Esophagus muscularis mucosa (tissue), 4 donors: Measurements from ENCODE around the gene FCSK. TPM values are rescaled to one million over a fixed set of nuclear protein-coding genes. Genes with fewer than 3 reads are reported as not detected.
"Not testable (repeated sequence)": the region's sequence is repeated elsewhere in the genome, so short reads cannot be mapped to it uniquely, and the experiment has no call there.

Experiments used
- DNase-seq: peaks from one replicate; pipeline ENCODE4 v3.0.0-alpha.2; 2017; ENCODE audit errors: extremely low spot score
- H3K27ac ChIP-seq, 4 donors: fragments of 200-600 bp; sonication (generic); replicated peaks in 1 of 4; 1 replicate in 3 of 4; 2 replicates in 1 of 4; pipeline ENCODE4 v1.5.1; 2016 to 2019; ENCODE audit warnings: mild to moderate bottlenecking in 1 of 4
- H3K27me3 ChIP-seq, 4 donors: fragments of 200-600 bp; sonication (generic); one replicate each; pipeline versions ENCODE4 v1.5.1 to v1.6.0; 2016 to 2019
- H3K36me3 ChIP-seq, 4 donors: fragments of 200-600 bp; sonication (generic); one replicate each; pipeline ENCODE4 v1.5.1; 2016 to 2019
- H3K4me1 ChIP-seq, 4 donors: fragments of 200-600 bp; sonication (generic); one replicate each; pipeline ENCODE4 v1.5.1; 2016 to 2019
- H3K4me3 ChIP-seq, 4 donors: fragments of 200-600 bp; sonication (generic); 1 replicate in 2 of 4; 2 replicates in 2 of 4; pipeline ENCODE4 v1.5.1; 2016 to 2019; ENCODE audit warnings: mild to moderate bottlenecking in 4 of 4, moderate library complexity in 1 of 4
- H3K9me3 ChIP-seq, 4 donors: fragments of 200-600 bp; sonication (generic); 1 replicate in 3 of 4; 2 replicates in 1 of 4; pipeline ENCODE4 v1.5.1; 2016 to 2019
- EP300 ChIP-seq: sonication (generic); formaldehyde crosslinking; IDR thresholded peaks from one replicate; pipeline ENCODE4 v1.6.1; 2017; ENCODE audit warnings: antibody characterized with exemption
- POLR2A ChIP-seq: fragments of 450-650 bp; IDR thresholded peaks from one replicate; pipeline ENCODE4 v1.6.1; 2017; ENCODE audit warnings: antibody characterized with exemption, moderate library complexity, mild to moderate bottlenecking, low read depth
- POLR2AphosphoS5 ChIP-seq, 2 donors: sonication (generic); formaldehyde crosslinking; IDR thresholded peaks; one replicate each; pipeline ENCODE4 v1.6.1; 2017; ENCODE audit warnings: antibody characterized with exemption in 2 of 2
- WGBS: methylation state at CpG from one replicate; pipeline ENCODE4 v1.1.5; 2018; 5-methylcytosine and 5-hydroxymethylcytosine counted together
- intact Hi-C: fragments of 100-400 bp; cut with DNase I; formaldehyde crosslinking; loops from one replicate; pipeline ENCODE4 v1.15.1; 2023
- total RNA-seq, 4 donors: library from RNA; depleted of rRNA; stranded (reverse); fragments of >200 nt; gene quantifications; one replicate each; pipeline versions ENCODE4 v1.1.0 to v1.2.1, GENCODE V29; 2016
- TF ChIP-seq, protein P1 (sequence below), 3 experiments: fragments of 200-600 bp in 2 of 3; fragments of 450-650 bp in 1 of 3; sonication (generic) in 2 of 3; IDR thresholded peaks; one replicate each; pipeline ENCODE4 v1.5.1; 2017 to 2019; ENCODE audit warnings: antibody characterized with exemption in 3 of 3, mild to moderate bottlenecking in 2 of 3, moderate library complexity in 1 of 3

Gene FCSK
- total RNA-seq: 10 to 100 TPM in 3 of 4 donors, 1 to 10 TPM in 1; 8.3 to 13.7 (median 12.3) TPM

- intact Hi-C loops: loop anchor here (5.0 kb wide), 1 partner anchor 72 kb away; no protein-coding TSS in a partner anchor
- under 1% methylated on average over 40 of the region's 67 CpGs for WGBS
Measured at GRCh38 chr16:70454222-70455034, at the start of gene FCSK. TSS of gene FCSK (plus strand) at chr16:70454595. CDS start at chr16:70463191, 8,596 bp downstream.

GRCh38 chr16:70406104-70406503, 48.3 kb upstream of the FCSK start:
- H3K36me3 ChIP-seq, H3K9me3 ChIP-seq, intact Hi-C loops, H3K27me3 ChIP-seq, H3K4me3 ChIP-seq, H3K27ac ChIP-seq, DNase-seq: not testable (repeated sequence)
- 93% methylated on average over 5 of the region's 5 CpGs for WGBS
- peaks cover 5 to 29% (median 19%) of the 10 kb centered on the region in 4 donors for H3K4me1 ChIP-seq

More at GRCh38 chr16:70454222-70455034, at the start of gene FCSK:
- Histone ChIP-seq H3K36me3 (peaks cover 0 to 6% (median 0%) of the 10 kb centered on the region in 4 donors), H3K27ac (peak within 1 kb of the TSS; percentile 90 to 96 (median 94)), H3K4me1 (peaks cover 15 to 30% (median 25%) of the 10 kb centered on the region in 4 donors), H3K4me3 (peak within 1 kb of the TSS; percentile 86 to 98 (median 94)), H3K27me3 (peaks cover 0 to 7% (median 0%) of the 10 kb centered on the region in 4 donors), H3K9me3 (no peaks in the 10 kb centered on the region)
- TF ChIP-seq, protein P1, sequence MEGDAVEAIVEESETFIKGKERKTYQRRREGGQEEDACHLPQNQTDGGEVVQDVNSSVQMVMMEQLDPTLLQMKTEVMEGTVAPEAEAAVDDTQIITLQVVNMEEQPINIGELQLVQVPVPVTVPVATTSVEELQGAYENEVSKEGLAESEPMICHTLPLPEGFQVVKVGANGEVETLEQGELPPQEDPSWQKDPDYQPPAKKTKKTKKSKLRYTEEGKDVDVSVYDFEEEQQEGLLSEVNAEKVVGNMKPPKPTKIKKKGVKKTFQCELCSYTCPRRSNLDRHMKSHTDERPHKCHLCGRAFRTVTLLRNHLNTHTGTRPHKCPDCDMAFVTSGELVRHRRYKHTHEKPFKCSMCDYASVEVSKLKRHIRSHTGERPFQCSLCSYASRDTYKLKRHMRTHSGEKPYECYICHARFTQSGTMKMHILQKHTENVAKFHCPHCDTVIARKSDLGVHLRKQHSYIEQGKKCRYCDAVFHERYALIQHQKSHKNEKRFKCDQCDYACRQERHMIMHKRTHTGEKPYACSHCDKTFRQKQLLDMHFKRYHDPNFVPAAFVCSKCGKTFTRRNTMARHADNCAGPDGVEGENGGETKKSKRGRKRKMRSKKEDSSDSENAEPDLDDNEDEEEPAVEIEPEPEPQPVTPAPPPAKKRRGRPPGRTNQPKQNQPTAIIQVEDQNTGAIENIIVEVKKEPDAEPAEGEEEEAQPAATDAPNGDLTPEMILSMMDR (IDR thresholded peaks at IDR 0.05): no peak
- peak; percentile 28 to 47 for TF ChIP-seq POLR2AphosphoS5 (IDR thresholded peaks at IDR 0.05)
- TF ChIP-seq EP300: no peak
- TF ChIP-seq POLR2A: no peak
- DNase-seq: no peak

GRCh38 chr16:70407811-70408274, 46.6 kb upstream of the FCSK start:
- DNase-seq: no peak
- intact Hi-C loops: no loop called here
- Histone ChIP-seq H3K27ac (no peak overlapping the region), H3K27me3 (no peaks in the 10 kb centered on the region), H3K4me1 (peaks cover 5 to 29% (median 18%) of the 10 kb centered on the region in 4 donors), H3K36me3 (peaks cover 5 to 14% (median 9%) of the 10 kb centered on the region in 4 donors), H3K9me3 (no peaks in the 10 kb centered on the region), H3K4me3 (no peak overlapping the region)
- WGBS: 77% methylated on average over 10 of the region's 10 CpGs
- TF ChIP-seq POLR2AphosphoS5 (IDR thresholded peaks at IDR 0.05) (no peak), POLR2A (no peak), EP300 (no peak)
- TF ChIP-seq, protein P1 (IDR thresholded peaks at IDR 0.05): no peak

- intact Hi-C loops: no loop called here
- Histone ChIP-seq H3K4me1 (peaks cover 0 to 24% (median 11%) of the 10 kb centered on the region in 4 donors), H3K27me3 (no peaks in the 10 kb centered on the region), H3K9me3 (no peaks in the 10 kb centered on the region), H3K36me3 (peaks cover 5 to 14% (median 9%) of the 10 kb centered on the region in 4 donors), H3K4me3 (no peak overlapping the region), H3K27ac (no peak overlapping the region)
- no peak for TF ChIP-seq POLR2A
- no peak for TF ChIP-seq EP300
- TF ChIP-seq, protein P1 (IDR thresholded peaks at IDR 0.05): no peak
- TF ChIP-seq POLR2AphosphoS5 (IDR thresholded peaks at IDR 0.05): no peak
- WGBS: 80% methylated on average over 6 of the region's 6 CpGs
- DNase-seq: no peak
Measured at GRCh38 chr16:70410734-70411133, 43.7 kb upstream of the FCSK start.

GRCh38 chr16:70412385-70412784, 42.0 kb upstream of the FCSK start:
- H3K27me3 ChIP-seq: no peaks in the 10 kb centered on the region
- H3K4me1 ChIP-seq: peaks cover 4 to 26% (median 11%) of the 10 kb centered on the region in 4 donors
- H3K27ac ChIP-seq: no peak overlapping the region
- H3K4me3 ChIP-seq: no peak overlapping the region
- intact Hi-C loops: no loop called here
- TF ChIP-seq, protein P1 (IDR thresholded peaks at IDR 0.05): no peak
- TF ChIP-seq POLR2AphosphoS5 (IDR thresholded peaks at IDR 0.05): no peak
- TF ChIP-seq POLR2A: no peak
- TF ChIP-seq EP300: no peak
- no peak for DNase-seq
- no peaks in the 10 kb centered on the region for H3K9me3 ChIP-seq
- H3K36me3 ChIP-seq: peaks cover 5 to 14% (median 11%) of the 10 kb centered on the region in 4 donors
- WGBS: 95% methylated on average over 8 of the region's 8 CpGs

GRCh38 chr16:70413572-70413971, 40.8 kb upstream of the FCSK start:
- 98% methylated on average over 5 of the region's 5 CpGs for WGBS
- H3K27ac ChIP-seq, H3K27me3 ChIP-seq, H3K4me3 ChIP-seq, DNase-seq, intact Hi-C loops, H3K9me3 ChIP-seq: not testable (repeated sequence)
- H3K4me1 ChIP-seq: peaks cover 11 to 21% (median 16%) of the 10 kb centered on the region in 4 donors
- H3K36me3 ChIP-seq: peaks cover 5 to 16% (median 12%) of the 10 kb centered on the region in 4 donors
